WTC11 (cell line): Measurements from ENCODE around the gene BLID. TPM values are rescaled to one million over a fixed set of nuclear protein-coding genes. Genes with fewer than 3 reads are reported as not detected.

Experiments
- ATAC-seq: fragments of 200-7000 bp; cut with Tn5 transposase; 2 replicates; pipeline ENCODE4 v1.10.0; 2021; ENCODE audit warnings: mild to moderate bottlenecking, moderate library complexity
- CTCF ChIA-PET: fragments of 300-600 bp; sonication (Branson Sonifier 250); formaldehyde crosslinking; loops from one replicate; lab custom pipeline; 2021; ENCODE audit warnings: antibody characterized with exemption; lab: Charles Lee
- POLR2A ChIA-PET: fragments of 350-600 bp; sonication (Branson Sonifier 250); formaldehyde crosslinking; loops from one replicate; lab custom pipeline; 2021; ENCODE audit warnings: antibody characterized with exemption; lab: Charles Lee
- DNase-seq: peaks from one replicate; pipeline ENCODE4 v3.0.0; 2021; ENCODE audit warnings: low spot score
- H3K27ac Mint-ChIP-seq: 2 replicates; pipeline ENCODE4 v1.8.0; 2021; ENCODE audit warnings: mixed read lengths
- H3K27me3 Mint-ChIP-seq: 2 replicates; pipeline ENCODE4 v1.8.0; 2021; ENCODE audit warnings: low read depth, mild to moderate bottlenecking, moderate library complexity, mixed read lengths
- H3K36me3 Mint-ChIP-seq: 2 replicates; pipeline ENCODE4 v1.8.0; 2021; ENCODE audit warnings: mixed read lengths
- H3K4me1 Mint-ChIP-seq: 2 replicates; pipeline ENCODE4 v1.8.0; 2022; ENCODE audit warnings: mixed read lengths
- H3K4me3 Mint-ChIP-seq: 2 replicates; pipeline ENCODE4 v1.8.0; 2021; ENCODE audit warnings: mild to moderate bottlenecking, moderate library complexity, mixed read lengths
- H3K9me3 Mint-ChIP-seq: 2 replicates; pipeline ENCODE4 v1.8.0; 2021; ENCODE audit warnings: mixed read lengths
- AR ChIP-seq: fragments of 250-450 bp; sonication (Bioruptor Pico); IDR thresholded peaks from 2 replicates; pipeline ENCODE4 v1.9.0; 2021; ENCODE audit warnings: mild to moderate bottlenecking
- ATF1 ChIP-seq: sonication (generic); formaldehyde crosslinking; IDR thresholded peaks from 2 replicates; pipeline ENCODE4 v1.8.1; 2023; ENCODE audit warnings: mild to moderate bottlenecking, moderate library complexity, missing genetic modification reagents
- E2F4 ChIP-seq: sonication (generic); formaldehyde crosslinking; IDR thresholded peaks from 2 replicates; pipeline ENCODE4 v1.8.1; 2022; ENCODE audit warnings: low read depth, mild to moderate bottlenecking, moderate library complexity, missing genetic modification reagents, borderline replicate concordance
- ERG ChIP-seq: fragments of 250-450 bp; sonication (Bioruptor Pico); IDR thresholded peaks from 2 replicates; pipeline ENCODE4 v1.8.0; 2021; ENCODE audit warnings: mild to moderate bottlenecking
- GABPB1 ChIP-seq: sonication (generic); formaldehyde crosslinking; IDR thresholded peaks from 2 replicates; pipeline ENCODE4 v1.8.1; 2023; ENCODE audit warnings: mild to moderate bottlenecking, missing genetic modification reagents
- HMGA2 ChIP-seq: fragments of 250-450 bp; sonication (Bioruptor Pico); IDR thresholded peaks from 2 replicates; pipeline ENCODE4 v1.4.0; 2021; ENCODE audit warnings: mild to moderate bottlenecking, moderate library complexity
- IRF2 ChIP-seq: sonication (generic); formaldehyde crosslinking; IDR thresholded peaks from 2 replicates; pipeline ENCODE4 v1.8.0; 2022; ENCODE audit warnings: low read depth, missing genetic modification reagents, borderline replicate concordance
- NFATC4 ChIP-seq: fragments of 250-450 bp; sonication (Bioruptor Pico); IDR thresholded peaks from 2 replicates; pipeline ENCODE4 v1.9.0; 2021; ENCODE audit warnings: mild to moderate bottlenecking
- NR2C2 ChIP-seq: sonication (generic); formaldehyde crosslinking; IDR thresholded peaks from 2 replicates; pipeline ENCODE4 v1.8.0; 2022; ENCODE audit warnings: mild to moderate bottlenecking, missing genetic modification reagents
- OVOL2 ChIP-seq: fragments of 250-450 bp; sonication (Bioruptor Pico); IDR thresholded peaks from 2 replicates; pipeline ENCODE4 v1.9.0; 2021; ENCODE audit warnings: mild to moderate bottlenecking, borderline replicate concordance
- USF2 ChIP-seq: sonication (generic); formaldehyde crosslinking; IDR thresholded peaks from 2 replicates; pipeline ENCODE4 v1.8.1; 2023; ENCODE audit warnings: mild to moderate bottlenecking, missing genetic modification reagents, moderate library complexity
- ZNF232 ChIP-seq: sonication (generic); formaldehyde crosslinking; IDR thresholded peaks from 2 replicates; pipeline ENCODE4 v1.8.0; 2022; ENCODE audit warnings: mild to moderate bottlenecking, missing genetic modification reagents
- ZNF416 ChIP-seq: fragments of 250-450 bp; sonication (Bioruptor Pico); IDR thresholded peaks from 2 replicates; pipeline ENCODE4 v1.9.0; 2021; ENCODE audit warnings: mild to moderate bottlenecking, inconsistent platforms
- ZNF423 ChIP-seq: fragments of 250-450 bp; sonication (Bioruptor Pico); IDR thresholded peaks from 2 replicates; pipeline ENCODE4 v2.1.2; 2022; ENCODE audit warnings: mild to moderate bottlenecking, moderate library complexity
- ZNF532 ChIP-seq: fragments of 250-450 bp; sonication (Bioruptor Pico); IDR thresholded peaks from 2 replicates; pipeline ENCODE4 v1.9.0; 2021; ENCODE audit warnings: mild to moderate bottlenecking, borderline replicate concordance
- total RNA-seq: library from RNA; stranded (reverse); gene quantifications from 3 replicates; pipeline ENCODE4 v1.2.3, GENCODE V29; 2021

Gene BLID
- total RNA-seq, 1 experiment from 2014 or later = not detected

- no peaks in the 10 kb centered on the region for H3K4me1 Mint-ChIP-seq
- ATAC-seq (no peak), DNase-seq (no peak)
- no peak overlapping the region for H3K4me3 Mint-ChIP-seq
- H3K27me3 Mint-ChIP-seq = peaks cover 23% of the 10 kb centered on the region
- ChIA-PET CTCF (no interaction called here), POLR2A (no interaction called here)
- no peaks in the 10 kb centered on the region for H3K9me3 Mint-ChIP-seq
- TF ChIP-seq HMGA2 (CRISPR knock-in tag) (no peak), USF2 (peak; percentile 45)
- H3K27ac Mint-ChIP-seq = no peak overlapping the region
- H3K36me3 Mint-ChIP-seq = no peaks in the 10 kb centered on the region
These were observed 29.8 kb upstream of the BLID start for GRCh38 chr11:122145715-122146274.

GRCh38 chr11:122144752-122145151, 28.7 kb upstream of the BLID start:
- ChIA-PET POLR2A (no interaction called here), CTCF (interaction anchor here (1.3 kb wide), 1 partner anchor 36 kb away, joined by 3 read pairs; no protein-coding TSS in a partner anchor)
- Mint-ChIP-seq H3K4me1 (no peaks in the 10 kb centered on the region), H3K27me3 (peaks cover 33% of the 10 kb centered on the region), H3K36me3 (no peaks in the 10 kb centered on the region), H3K9me3 (no peaks in the 10 kb centered on the region), H3K4me3 (no peak overlapping the region), H3K27ac (no peak overlapping the region)
- DNase-seq = no peak
- ATAC-seq = no peak
- TF ChIP-seq ATF1 (CRISPR knock-in tag) (no peak), ZNF416 (no peak), NR2C2 (CRISPR knock-in tag) (no peak), E2F4 (CRISPR knock-in tag) (no peak), ERG (no peak), ZNF423 (no peak), AR (CRISPR knock-in tag) (no peak), OVOL2 (CRISPR knock-in tag) (no peak), IRF2 (CRISPR knock-in tag) (no peak), ZNF232 (no peak), ZNF532 (CRISPR knock-in tag) (no peak), NFATC4 (CRISPR knock-in tag) (no peak), GABPB1 (CRISPR knock-in tag) (no peak)
